Stimulated activated CD8-positive, alpha-beta memory T cell treated with anti-CD3 and anti-CD28 coated beads, Interleukin-15, amount 100 ng/mL, for 4 hours (primary cell): ENCODE data around the gene PAX5.

ENCODE experiments used
- DNase-seq, 2 donors: peaks; one replicate each; pipeline ENCODE4 v3.0.0-alpha.2; 2020; ENCODE audit warnings: low read depth in 2 of 2

The PAX5 gene

GRCh38 chr9:36862206-36863145 lies 171.6 kb downstream of the PAX5 start:
- no peak for DNase-seq

DNA sequence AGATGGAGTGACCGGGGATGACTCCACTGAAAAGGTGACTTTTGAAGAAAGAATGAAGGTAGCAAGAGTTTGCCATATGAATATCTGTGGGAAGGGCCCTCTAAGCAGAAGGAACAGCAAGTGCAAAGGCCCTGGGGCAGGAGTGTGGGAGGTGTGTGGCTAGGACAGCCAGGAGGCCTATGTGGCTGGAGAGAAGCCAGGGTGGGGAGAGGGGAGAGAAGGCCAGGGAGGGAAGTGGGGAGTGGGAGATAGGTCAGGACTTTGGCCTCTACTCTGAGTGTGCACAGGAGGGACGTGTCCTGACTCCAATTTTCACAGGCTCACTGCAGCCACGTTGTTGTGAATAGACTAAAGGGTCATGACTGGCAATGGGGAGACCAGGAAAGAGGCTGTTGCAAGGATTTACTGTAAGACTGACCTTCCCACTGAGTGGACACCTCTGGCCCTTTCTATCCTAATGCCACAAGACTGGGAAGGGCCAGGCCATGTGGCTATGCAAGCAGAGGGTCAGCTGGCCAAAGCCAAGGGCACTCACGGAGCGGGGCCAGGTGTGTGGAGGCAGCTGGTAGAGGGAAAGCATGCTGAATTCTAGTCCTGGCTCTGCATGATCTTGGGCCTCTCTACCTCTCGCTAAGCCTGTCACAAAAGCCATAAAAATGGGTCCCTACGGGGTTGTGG lies 172.4 kb downstream of the PAX5 start:
- no peak for DNase-seq

- DNase-seq, result no peak
Measured at GRCh38 chr9:36858805-36859375, 175.2 kb downstream of the PAX5 start.

- no peak for DNase-seq
Measured at GRCh38 chr9:36855448-36856315, 178.4 kb downstream of the PAX5 start.

- no peak for DNase-seq
Measured at GRCh38 chr9:36854751-36855150, 179.3 kb downstream of the PAX5 start.

DNA sequence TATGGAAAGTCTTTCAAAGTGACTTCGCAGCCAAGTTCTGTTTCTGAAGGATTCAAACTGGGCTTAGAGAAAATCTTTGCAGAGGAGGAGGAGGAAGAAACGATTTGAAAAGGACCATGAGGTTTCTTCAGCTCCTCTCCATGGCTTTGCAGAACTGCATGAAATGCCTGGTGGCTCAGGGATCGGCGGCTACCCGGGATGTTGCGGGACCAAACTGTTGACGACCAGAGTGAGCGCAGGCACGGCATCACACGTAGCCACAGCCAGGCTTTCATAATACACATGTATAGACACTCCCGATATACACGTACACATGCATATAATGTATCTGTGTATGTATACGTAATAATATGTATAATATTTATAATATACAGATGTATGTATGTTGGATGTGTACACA lies 180.0 kb downstream of the PAX5 start:
- DNase-seq, result no peak

DNA sequence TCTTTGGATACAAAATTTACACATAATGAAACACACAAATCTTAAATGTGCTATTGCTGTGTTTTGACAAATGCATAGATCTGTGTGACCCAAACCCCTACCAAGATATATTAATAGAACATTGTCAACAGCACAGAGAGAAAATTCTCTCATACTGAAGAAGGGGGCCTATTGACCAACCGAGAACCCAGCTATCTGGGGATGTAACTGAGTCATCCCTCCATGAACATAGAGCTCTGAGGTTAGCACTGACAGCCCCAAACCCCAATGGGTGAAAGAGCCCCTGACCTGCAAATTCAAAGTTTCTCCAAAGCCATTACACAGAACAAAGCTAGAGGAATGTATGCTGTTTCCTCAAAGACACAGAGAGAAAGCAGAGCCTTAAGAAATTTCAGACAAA lies 180.8 kb downstream of the PAX5 start:
- no peak for DNase-seq

DNA sequence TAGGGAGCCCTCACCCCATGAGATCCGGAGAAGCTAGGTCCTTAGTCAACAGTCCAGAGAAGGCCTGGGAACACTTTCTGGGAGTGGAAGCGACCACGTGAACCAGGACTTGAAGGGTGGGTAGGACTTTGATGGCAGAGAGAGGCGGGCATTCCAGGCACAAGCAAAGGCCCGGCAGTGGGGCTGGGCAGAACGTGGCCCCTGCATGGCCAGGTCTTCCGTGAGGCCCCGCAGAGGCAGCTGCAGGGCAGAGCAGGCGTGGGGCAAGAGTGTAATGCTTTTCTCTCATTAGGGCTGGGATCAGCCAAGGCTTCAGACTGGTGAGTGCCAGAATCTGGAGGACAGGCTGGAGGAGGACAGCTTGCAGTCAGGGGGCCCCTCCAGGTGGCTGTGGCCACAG lies 184.1 kb downstream of the PAX5 start:
- DNase-seq, result no peak

DNA sequence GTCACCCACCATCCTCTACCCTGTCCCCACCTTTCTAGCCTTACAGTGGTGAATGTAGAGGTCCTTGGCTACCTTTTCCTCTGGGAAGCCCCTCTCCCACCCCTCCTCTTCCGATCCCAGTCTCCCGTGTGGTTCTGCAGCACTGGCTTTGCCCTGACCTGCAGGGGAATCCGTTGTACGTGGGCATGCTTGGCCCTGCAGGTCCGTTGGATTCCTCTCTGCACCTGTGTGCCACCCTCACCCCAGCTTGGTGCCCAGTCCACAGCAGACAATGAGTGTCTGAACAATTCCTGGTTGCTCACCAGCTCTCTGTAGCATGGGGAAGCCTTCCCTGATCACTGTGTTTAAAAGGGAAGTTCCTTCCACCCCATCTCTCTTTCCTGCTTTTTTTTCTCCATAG lies 185.1 kb downstream of the PAX5 start:
- no peak for DNase-seq

DNA sequence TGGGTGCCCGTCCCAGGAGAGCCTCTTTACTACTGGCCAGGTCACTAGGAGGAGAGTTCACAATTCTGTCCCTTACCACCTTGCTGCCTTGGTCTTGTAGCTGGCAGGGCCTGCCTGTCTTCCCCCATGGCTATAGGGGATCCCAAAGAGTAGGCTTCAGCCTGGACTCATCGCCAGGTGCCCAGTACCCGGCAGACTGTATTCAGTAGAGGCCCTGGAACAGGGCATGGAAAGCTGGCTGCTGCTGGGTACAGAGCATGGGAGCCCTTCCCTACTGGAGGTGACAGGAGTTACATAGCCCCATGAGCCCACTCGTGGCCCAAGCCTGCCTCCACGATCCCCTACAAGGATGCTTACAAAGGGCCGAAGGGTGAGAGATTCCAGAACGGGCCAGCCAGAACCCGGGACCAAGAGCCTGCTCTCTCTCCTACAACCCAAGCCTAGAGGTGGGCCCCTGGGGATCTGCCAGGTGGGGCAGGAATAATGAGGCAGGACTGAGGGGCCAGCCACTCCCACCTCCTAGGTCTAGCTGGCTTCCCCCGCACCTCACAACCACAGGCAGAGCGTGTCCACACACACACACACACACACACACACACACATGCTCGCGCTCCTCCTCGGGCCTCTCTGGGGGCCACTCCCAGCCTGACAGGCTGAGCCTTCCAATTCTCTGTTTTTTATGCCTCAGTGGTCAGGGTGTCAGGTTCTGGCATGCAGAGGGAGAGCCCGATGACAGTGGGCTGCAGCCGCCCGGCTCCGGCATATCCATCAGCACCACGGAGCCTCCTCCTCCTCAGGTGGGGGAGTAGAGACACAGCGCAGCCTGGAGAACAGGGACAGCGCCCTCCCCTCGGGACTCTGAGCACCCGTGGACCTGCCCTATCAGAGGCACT lies 186.0 kb downstream of the PAX5 start:
- DNase-seq, result no peak

- no peak for DNase-seq
Measured at GRCh38 chr9:36846621-36847020, 187.4 kb downstream of the PAX5 start.

- no peak for DNase-seq
Measured at GRCh38 chr9:36845844-36846243, 188.2 kb downstream of the PAX5 start.

- DNase-seq, result no peak
Measured at GRCh38 chr9:36844961-36845360, 189.1 kb downstream of the PAX5 start.

DNA sequence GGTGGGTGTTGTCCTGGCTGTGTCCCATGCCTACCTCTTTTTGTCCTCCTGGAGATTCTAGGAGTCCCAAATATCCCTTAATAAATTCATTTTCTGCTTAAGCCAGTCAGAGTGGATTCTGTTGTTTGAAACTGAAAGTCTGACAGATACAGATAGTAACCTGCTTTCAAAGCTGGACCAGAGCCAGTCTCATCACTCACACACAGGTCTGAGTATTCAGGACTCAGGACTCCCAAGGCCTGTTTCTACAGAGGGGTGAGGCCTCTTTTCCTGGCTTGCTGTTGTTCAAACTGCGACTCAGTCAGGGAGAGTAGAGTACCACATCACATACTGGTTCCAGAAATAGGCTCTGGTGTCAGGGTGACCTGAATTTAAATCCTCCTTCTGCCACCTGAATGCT lies 190.1 kb downstream of the PAX5 start:
- no peak for DNase-seq

DNA sequence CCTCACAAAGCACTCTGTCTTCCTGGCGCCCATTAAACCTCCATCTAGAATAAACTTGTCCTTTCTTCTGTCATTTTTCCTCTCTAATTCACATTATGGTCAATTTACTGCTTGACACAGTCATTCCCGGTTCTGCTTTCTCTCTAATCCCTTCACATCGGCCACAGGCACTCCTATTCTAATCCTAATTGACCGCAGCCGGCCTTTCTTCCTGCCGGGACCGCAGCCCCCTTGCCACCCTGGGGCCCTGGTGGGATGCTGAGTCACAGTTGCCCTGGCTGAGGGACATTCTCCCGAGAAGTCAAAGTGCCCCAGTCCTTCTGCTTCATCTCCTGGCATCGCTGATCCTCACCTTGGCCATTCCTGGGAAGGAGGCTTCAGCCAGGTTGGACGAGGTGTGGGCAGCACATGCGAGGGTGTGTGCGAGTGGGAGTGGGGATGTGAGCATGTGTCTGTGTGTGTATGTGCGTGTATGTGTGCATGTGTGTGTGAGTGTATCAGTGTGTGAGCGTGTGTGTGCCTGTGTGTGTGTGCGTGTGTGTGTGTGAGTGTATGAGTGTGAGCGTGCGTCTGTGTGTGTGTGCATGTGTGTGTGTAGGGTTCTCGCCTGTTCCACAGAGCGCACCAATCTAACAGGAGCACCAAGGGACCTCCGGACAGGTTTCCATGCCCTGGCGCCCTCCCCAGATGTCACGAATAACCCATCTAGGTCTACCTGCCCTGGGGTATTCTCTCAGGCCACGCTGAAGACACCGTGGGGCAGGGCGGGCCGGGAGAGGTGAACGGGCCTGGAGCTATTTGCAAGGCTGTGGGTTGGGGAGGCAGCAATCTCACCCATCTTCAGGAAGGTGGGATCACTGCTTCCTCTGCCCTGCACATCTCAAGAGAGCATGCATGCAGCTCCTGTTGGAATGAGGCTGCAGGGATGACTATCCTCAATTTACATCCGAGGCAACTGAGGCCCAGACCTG lies 191.2 kb downstream of the PAX5 start:
- DNase-seq, result no peak

DNA sequence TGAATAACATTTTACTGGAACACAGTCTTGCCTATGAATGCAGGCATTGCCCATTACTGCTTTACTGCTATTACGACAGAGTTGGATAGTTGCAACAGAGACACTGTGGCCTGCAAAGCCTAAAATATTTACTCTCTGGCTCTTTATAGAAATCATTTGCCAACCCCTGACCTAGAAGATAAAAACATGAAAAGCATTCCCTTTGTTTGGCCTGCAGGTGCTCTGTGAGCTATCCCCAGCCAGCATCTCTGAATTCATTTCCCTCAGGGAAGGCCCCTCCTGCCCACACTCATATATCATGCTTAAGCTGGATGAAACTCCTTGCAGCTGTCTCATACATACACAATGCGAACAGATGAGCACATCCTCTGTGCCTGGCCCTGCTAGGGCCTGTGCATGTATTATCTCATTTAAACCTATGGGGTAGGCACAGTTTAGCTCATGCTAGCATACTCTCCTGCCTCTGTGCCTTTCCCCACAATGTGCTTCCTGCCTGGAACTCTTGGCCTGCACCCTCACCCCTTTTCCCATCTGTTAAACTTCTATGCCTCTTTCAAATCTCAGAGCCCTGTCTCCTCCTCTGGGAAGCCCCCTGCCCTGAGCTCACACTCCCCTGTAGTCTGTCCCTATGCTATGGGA lies 193.1 kb downstream of the PAX5 start:
- no peak for DNase-seq

- DNase-seq, result no peak
Measured at GRCh38 chr9:36839131-36839885, 194.8 kb downstream of the PAX5 start.
